Calu3 (cell line): Measurements from ENCODE around the gene PLB1. TPM values are rescaled to one million over a fixed set of nuclear protein-coding genes. Genes with fewer than 3 reads are reported as not detected.

ENCODE experiments used
- BruUV-seq: library from RNA; stranded (reverse); fragments of 400-500 nt; replicated peaks from 2 replicates; lab custom pipeline; 2021; lab: Mats Ljungman, UMichigan
- CTCF ChIA-PET: fragments of 300-600 bp; sonication (Branson Sonifier 250); formaldehyde crosslinking; loops from one replicate; lab custom pipeline; 2022; ENCODE audit warnings: antibody characterized with exemption; lab: Charles Lee
- DNase-seq: peaks from one replicate; pipeline ENCODE4 v3.0.0; 2022
- H3K27ac Mint-ChIP-seq: one replicate; pipeline ENCODE4 v1.8.0; 2022; ENCODE audit warnings: mixed read lengths; ENCODE audit not compliant: unreplicated experiment
- H3K27me3 Mint-ChIP-seq: one replicate; pipeline ENCODE4 v1.8.0; 2022; ENCODE audit warnings: mixed read lengths; ENCODE audit not compliant: unreplicated experiment
- H3K36me3 Mint-ChIP-seq: one replicate; pipeline ENCODE4 v1.8.0; 2022; ENCODE audit warnings: mild to moderate bottlenecking, moderate library complexity, mixed read lengths; ENCODE audit not compliant: insufficient read depth, unreplicated experiment
- H3K4me1 Mint-ChIP-seq: one replicate; pipeline ENCODE4 v1.8.0; 2022; ENCODE audit warnings: mild to moderate bottlenecking, low read depth, mixed read lengths; ENCODE audit not compliant: unreplicated experiment
- H3K4me3 Mint-ChIP-seq: one replicate; pipeline ENCODE4 v1.8.0; 2022; ENCODE audit warnings: mild to moderate bottlenecking, low read depth, moderate library complexity, mixed read lengths; ENCODE audit not compliant: unreplicated experiment
- H3K9me3 Mint-ChIP-seq: one replicate; pipeline ENCODE4 v1.8.0; 2022; ENCODE audit warnings: low read depth, mixed read lengths; ENCODE audit not compliant: unreplicated experiment
- CTCF ChIP-seq: fragments of 200-600 bp; IDR thresholded peaks from one replicate; pipeline ENCODE4 v1.8.0; 2022; ENCODE audit warnings: antibody characterized with exemption; ENCODE audit not compliant: unreplicated experiment
- intact Hi-C: fragments of 100-400 bp; cut with micrococcal nuclease; formaldehyde crosslinking; loops from one replicate; pipeline ENCODE4 v1.10.0; 2022; ENCODE audit not compliant: unreplicated experiment
- total RNA-seq: library from RNA; stranded (reverse); gene quantifications from 2 replicates; pipeline ENCODE4 v1.2.3, GENCODE V29; 2022

Gene PLB1
- total RNA-seq, 1 experiment from 2014 or later, result 1.6 TPM

- TF ChIP-seq CTCF, result no peak
- no peaks in the 10 kb centered on the region for H3K9me3 Mint-ChIP-seq
- H3K4me1 Mint-ChIP-seq, result peaks cover 11% of the 10 kb centered on the region
- no TSS peak for BruUV-seq
- H3K4me3 Mint-ChIP-seq, result no peak overlapping the region
- CTCF ChIA-PET, result no interaction called here
- no peak for DNase-seq
- H3K36me3 Mint-ChIP-seq, result no peaks in the 10 kb centered on the region
- H3K27me3 Mint-ChIP-seq, result no peaks in the 10 kb centered on the region
- H3K27ac Mint-ChIP-seq, result no peak overlapping the region
- intact Hi-C loops, result no loop called here
Observed at GRCh38 chr2:28552045-28552823, 56.4 kb downstream of the PLB1 start.

- Mint-ChIP-seq H3K9me3 (no peaks in the 10 kb centered on the region), H3K4me1 (peaks cover 11% of the 10 kb centered on the region), H3K27ac (no peak overlapping the region), H3K36me3 (no peaks in the 10 kb centered on the region), H3K4me3 (no peak overlapping the region), H3K27me3 (no peaks in the 10 kb centered on the region)
- no peak for TF ChIP-seq CTCF
- DNase-seq, result no peak
- no TSS peak for BruUV-seq
- CTCF ChIA-PET, result interaction anchor here (0.5 kb wide), 2 partner anchors 9 to 10 kb away, joined by 8 to 9 read pairs; no protein-coding TSS in a partner anchor
- intact Hi-C loops, result no loop called here
Observed at GRCh38 chr2:28556303-28556702, 60.4 kb downstream of the PLB1 start.

- Mint-ChIP-seq H3K4me1 (peaks cover under 1% of the 10 kb centered on the region), H3K4me3 (no peak overlapping the region), H3K27ac (no peak overlapping the region), H3K27me3 (no peaks in the 10 kb centered on the region), H3K36me3 (no peaks in the 10 kb centered on the region), H3K9me3 (no peaks in the 10 kb centered on the region)
- no peak for TF ChIP-seq CTCF
- no peak for DNase-seq
- CTCF ChIA-PET, result no interaction called here
- BruUV-seq, result no TSS peak
- intact Hi-C loops, result no loop called here
Observed at GRCh38 chr2:28557389-28558131, 61.7 kb downstream of the PLB1 start.

GRCh38 chr2:28558158-28558820 lies 62.4 kb downstream of the PLB1 start:
- Mint-ChIP-seq H3K9me3 (no peaks in the 10 kb centered on the region), H3K36me3 (no peaks in the 10 kb centered on the region), H3K27ac (no peak overlapping the region), H3K4me3 (no peak overlapping the region), H3K27me3 (no peaks in the 10 kb centered on the region), H3K4me1 (no peaks in the 10 kb centered on the region)
- CTCF ChIA-PET, result no interaction called here
- TF ChIP-seq CTCF, result no peak
- no TSS peak for BruUV-seq
- intact Hi-C loops, result no loop called here
- no peak for DNase-seq
